Neural cell (in vitro differentiated cells): Measurements from ENCODE around the gene PCDH9. TPM values are rescaled to one million over a fixed set of nuclear protein-coding genes. Genes with fewer than 3 reads are reported as not detected.

Experiments used
- H2AFZ ChIP-seq: fragments of 200-600, 300-800 bp; sonication (generic), shearing (Covaris generic); 2 replicates; pipeline ENCODE4 v1.6.0; 2014; ENCODE audit warnings: low read depth, mild to moderate bottlenecking, antibody characterized with exemption, low read length, moderate library complexity
- H3F3A ChIP-seq: fragments of 200-600 bp; shearing (Covaris generic); 2 replicates; pipeline ENCODE4 v1.6.1; 2016; ENCODE audit warnings: mild to moderate bottlenecking, moderate library complexity, mixed read lengths, antibody characterized with exemption, low read length; ENCODE audit not compliant: insufficient read depth, poor library complexity, severe bottlenecking
- H3K27ac ChIP-seq: fragments of 200-600, 300-800 bp; sonication (generic), shearing (Covaris generic); 2 replicates; pipeline ENCODE4 v1.5.1; 2014; ENCODE audit warnings: mild to moderate bottlenecking, low read length, moderate library complexity
- H3K27me3 ChIP-seq: fragments of 300-800, 200-600 bp; sonication (generic), shearing (Covaris generic); 2 replicates; pipeline ENCODE4 v1.6.0; 2014; ENCODE audit warnings: mild to moderate bottlenecking, low read depth, low read length, moderate library complexity; ENCODE audit not compliant: insufficient read depth
- H3K36me3 ChIP-seq: fragments of 300-800, 200-600 bp; sonication (generic), shearing (Covaris generic); 2 replicates; pipeline ENCODE4 v1.5.1; 2014; ENCODE audit warnings: mild to moderate bottlenecking, antibody characterized with exemption, low read length, moderate library complexity; ENCODE audit not compliant: insufficient read depth
- H3K4me2 ChIP-seq: fragments of 300-800, 200-600 bp; sonication (generic), shearing (Covaris generic); 2 replicates; pipeline ENCODE4 v1.6.0; 2014; ENCODE audit warnings: mild to moderate bottlenecking, low read length
- H3K4me3 ChIP-seq: fragments of 300-800, 200-600 bp; sonication (generic), shearing (Covaris generic); 2 replicates; pipeline ENCODE4 v1.5.1; 2014; ENCODE audit warnings: mild to moderate bottlenecking, low read length, moderate library complexity
- H3K79me2 ChIP-seq: fragments of 200-600 bp; shearing (Covaris generic); replicated peaks from 2 replicates; pipeline ENCODE4 v1.6.0; 2014; ENCODE audit warnings: mild to moderate bottlenecking, low read length, moderate library complexity; ENCODE audit not compliant: insufficient read depth
- H3K9ac ChIP-seq: fragments of 300-800, 200-600 bp; sonication (generic), shearing (Covaris generic); 2 replicates; pipeline ENCODE4 v1.6.1; 2016; ENCODE audit warnings: mild to moderate bottlenecking, low read length, mixed read lengths
- H3K9me2 ChIP-seq: fragments of 200-600 bp; shearing (Covaris generic); 2 replicates; pipeline ENCODE4 v1.6.1; 2016; ENCODE audit warnings: mild to moderate bottlenecking, low read length, mixed read lengths; ENCODE audit not compliant: insufficient read depth
- H3K9me3 ChIP-seq: fragments of 200-600, 300-800 bp; sonication (generic), shearing (Covaris generic); 2 replicates; pipeline ENCODE4 v1.6.1; 2016; ENCODE audit warnings: mild to moderate bottlenecking, mixed run types, low read length, moderate library complexity, mixed read lengths
- H4K20me1 ChIP-seq: fragments of 200-600 bp; shearing (Covaris generic); 2 replicates; pipeline ENCODE4 v1.6.1; 2016; ENCODE audit warnings: mild to moderate bottlenecking, mixed run types; ENCODE audit not compliant: insufficient read depth
- EP300 ChIP-seq: fragments of 450-650 bp; conservative IDR thresholded peaks from 2 replicates; pipeline ENCODE4 v1.6.1; 2014; ENCODE audit warnings: antibody characterized with exemption, mild to moderate bottlenecking, moderate library complexity; ENCODE audit not compliant: poor library complexity, severe bottlenecking
- EZH2 ChIP-seq: fragments of 200-600, 300-800 bp; shearing (Covaris generic), sonication (generic); IDR thresholded peaks from 2 replicates; pipeline ENCODE4 v1.6.1; 2014; ENCODE audit warnings: antibody characterized with exemption, low read length, borderline replicate concordance, mild to moderate bottlenecking; ENCODE audit not compliant: insufficient read depth, poor library complexity, severe bottlenecking
- MXI1 ChIP-seq: fragments of 450-650 bp; conservative IDR thresholded peaks from 2 replicates; pipeline ENCODE4 v1.6.1; 2014; ENCODE audit warnings: antibody characterized with exemption, mild to moderate bottlenecking; ENCODE audit not compliant: poor library complexity, severe bottlenecking
- POLR2AphosphoS5 ChIP-seq: IDR thresholded peaks from 2 replicates; pipeline ENCODE4 v1.6.1; 2012
- RAD21 ChIP-seq: fragments of 450-650 bp; conservative IDR thresholded peaks from 2 replicates; pipeline ENCODE4 v1.6.1; 2014; ENCODE audit warnings: antibody characterized with exemption, mild to moderate bottlenecking, moderate library complexity
- REST ChIP-seq: IDR thresholded peaks from 2 replicates; pipeline ENCODE4 v1.6.1; 2012; ENCODE audit warnings: borderline replicate concordance
- SMC3 ChIP-seq: fragments of 450-650 bp; conservative IDR thresholded peaks from 2 replicates; pipeline ENCODE4 v1.6.1; 2014; ENCODE audit warnings: antibody characterized with exemption, mild to moderate bottlenecking, moderate library complexity; ENCODE audit not compliant: poor library complexity
- TAF1 ChIP-seq: IDR thresholded peaks from 2 replicates; pipeline ENCODE4 v1.6.1; 2012; ENCODE audit warnings: low read depth
- polyA plus RNA-seq: library from polyadenylated mRNA; depleted of rRNA; stranded (reverse); fragments of >200 nt; gene quantifications from 2 replicates; pipeline ENCODE4 v1.2.3, GENCODE V29; 2014
- TF ChIP-seq, protein P1 (sequence below): fragments of 450-650 bp; IDR thresholded peaks from 2 replicates; pipeline ENCODE4 v1.5.1; 2014; ENCODE audit warnings: antibody characterized with exemption, mild to moderate bottlenecking, moderate library complexity; ENCODE audit not compliant: poor library complexity, severe bottlenecking

The PCDH9 gene
- polyA plus RNA-seq, 1 donor from 2014 or later = 4.6 TPM

- H2AFZ ChIP-seq = no peak overlapping the region
- no peak overlapping the region for H3K4me3 ChIP-seq
- no peaks in the 10 kb centered on the region for H3K9me3 ChIP-seq
- no peak overlapping the region for H3K9ac ChIP-seq
- H3K4me2 ChIP-seq = no peak overlapping the region
- no peaks in the 10 kb centered on the region for H3K79me2 ChIP-seq
- no peaks in the 10 kb centered on the region for H3F3A ChIP-seq
- TF ChIP-seq POLR2AphosphoS5 (no peak), MXI1 (no peak), RAD21 (no peak)
- H3K27ac ChIP-seq = no peak overlapping the region
- no peaks in the 10 kb centered on the region for H3K36me3 ChIP-seq
- H3K27me3 ChIP-seq = no peaks in the 10 kb centered on the region
- no peaks in the 10 kb centered on the region for H3K9me2 ChIP-seq
- no peaks in the 10 kb centered on the region for H4K20me1 ChIP-seq
These were observed 824.0 kb downstream of the PCDH9 start for GRCh38 chr13:66405908-66406802.

DNA sequence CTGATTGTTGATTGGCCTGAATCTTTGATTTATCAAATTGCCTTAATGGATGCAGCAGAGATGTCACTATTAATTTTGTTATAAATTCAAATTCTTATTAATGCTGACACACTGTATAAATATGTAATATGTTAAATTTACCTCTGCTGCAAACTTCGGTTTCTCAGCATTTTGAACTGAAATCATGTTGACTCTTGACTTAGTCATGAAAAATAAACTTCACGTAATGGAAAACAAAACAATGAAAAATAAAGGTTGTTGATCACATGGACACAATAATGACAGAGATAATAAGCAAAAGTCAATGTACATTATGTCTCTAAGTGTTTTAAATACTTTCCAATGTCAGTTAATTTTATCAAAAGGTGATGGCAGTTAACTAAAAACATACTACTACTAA is 827.6 kb downstream of the PCDH9 start:
- Histone ChIP-seq H3K79me2 (no peaks in the 10 kb centered on the region), H3K36me3 (no peaks in the 10 kb centered on the region), H3K27me3 (no peaks in the 10 kb centered on the region), H4K20me1 (no peaks in the 10 kb centered on the region), H3K9ac (no peak overlapping the region), H3F3A (no peaks in the 10 kb centered on the region), H3K4me2 (no peak overlapping the region), H2AFZ (no peak overlapping the region), H3K27ac (no peak overlapping the region), H3K9me2 (no peaks in the 10 kb centered on the region), H3K9me3 (no peaks in the 10 kb centered on the region), H3K4me3 (no peak overlapping the region)
- TF ChIP-seq TAF1 (no peak), REST (no peak), MXI1 (no peak), EZH2 (no peak), RAD21 (no peak), EP300 (no peak), POLR2AphosphoS5 (no peak), SMC3 (no peak)
- TF ChIP-seq, protein P1, sequence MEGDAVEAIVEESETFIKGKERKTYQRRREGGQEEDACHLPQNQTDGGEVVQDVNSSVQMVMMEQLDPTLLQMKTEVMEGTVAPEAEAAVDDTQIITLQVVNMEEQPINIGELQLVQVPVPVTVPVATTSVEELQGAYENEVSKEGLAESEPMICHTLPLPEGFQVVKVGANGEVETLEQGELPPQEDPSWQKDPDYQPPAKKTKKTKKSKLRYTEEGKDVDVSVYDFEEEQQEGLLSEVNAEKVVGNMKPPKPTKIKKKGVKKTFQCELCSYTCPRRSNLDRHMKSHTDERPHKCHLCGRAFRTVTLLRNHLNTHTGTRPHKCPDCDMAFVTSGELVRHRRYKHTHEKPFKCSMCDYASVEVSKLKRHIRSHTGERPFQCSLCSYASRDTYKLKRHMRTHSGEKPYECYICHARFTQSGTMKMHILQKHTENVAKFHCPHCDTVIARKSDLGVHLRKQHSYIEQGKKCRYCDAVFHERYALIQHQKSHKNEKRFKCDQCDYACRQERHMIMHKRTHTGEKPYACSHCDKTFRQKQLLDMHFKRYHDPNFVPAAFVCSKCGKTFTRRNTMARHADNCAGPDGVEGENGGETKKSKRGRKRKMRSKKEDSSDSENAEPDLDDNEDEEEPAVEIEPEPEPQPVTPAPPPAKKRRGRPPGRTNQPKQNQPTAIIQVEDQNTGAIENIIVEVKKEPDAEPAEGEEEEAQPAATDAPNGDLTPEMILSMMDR = no peak
